Measurements from ENCODE around the gene PLCD1. TPM values are rescaled to one million over a fixed set of nuclear protein-coding genes. Genes with fewer than 3 reads are reported as not detected.

Gene PLCD1
- total RNA-seq, 2 experiments from 2014 or later = 7.7 to 10.4 TPM

GRCh38 chr3:38028621-38029361, 651 bp downstream of the PLCD1 start:
- Histone ChIP-seq H3K79me2 (ENCODE audit: insufficient read depth, low read depth, low read length) (no peaks in the 10 kb centered on the region), H3K27ac (ENCODE audit: low read depth, low read length, poor library complexity, severe bottlenecking) (no peak overlapping the region), H3K4me3 (ENCODE audit: low read depth, low read length, poor library complexity, severe bottlenecking) (no peak overlapping the region), H2AFZ (ENCODE audit: low read length) (no peak overlapping the region), H3K9me2 (ENCODE audit: insufficient read depth, low read length) (no peaks in the 10 kb centered on the region), H3K36me3 (ENCODE audit: insufficient read depth, low read length) (no peaks in the 10 kb centered on the region), H3K4me1 (ENCODE audit: insufficient read depth, low read length, poor library complexity, severe bottlenecking) (peaks cover 9% of the 10 kb centered on the region), H3K4me2 (ENCODE audit: low read length) (no peak overlapping the region), H4K20me1 (ENCODE audit: insufficient read depth, low read length) (no peaks in the 10 kb centered on the region), H3K9me3 (ENCODE audit: low read length) (no peaks in the 10 kb centered on the region)
- intact Hi-C loops (cut with micrococcal nuclease; ENCODE audit: unreplicated experiment) = no loop called here
- no peak for TF ChIP-seq CTCF (conservative IDR thresholded peaks at IDR 0.05; ENCODE audit: low read length)
- TF ChIP-seq EZH2phosphoT487 (IDR thresholded peaks at IDR 0.05; ENCODE audit: borderline replicate concordance, low read depth, low read length) = no peak
- DNase-seq (ENCODE audit: low spot score) = no peak
- BruUV-seq (replicated peaks) = no TSS peak
- CTCF ChIA-PET (ENCODE audit: unreplicated experiment) = no interaction called here
- POLR2A ChIA-PET = interaction anchor here (0.7 kb wide), 1 partner anchor 196 kb away, joined by 3 read pairs; no protein-coding TSS in a partner anchor

- ChIA-PET CTCF (ENCODE audit: unreplicated experiment) (no interaction called here), POLR2A (no interaction called here)
- H3K9me3 ChIP-seq (ENCODE audit: low read length) = no peaks in the 10 kb centered on the region
- no peaks in the 10 kb centered on the region for H4K20me1 ChIP-seq (ENCODE audit: insufficient read depth, low read length)
- no peak overlapping the region for H2AFZ ChIP-seq (ENCODE audit: low read length)
- H3K4me3 ChIP-seq (ENCODE audit: low read depth, low read length, poor library complexity, severe bottlenecking) = no peak overlapping the region
- H3K9me2 ChIP-seq (ENCODE audit: insufficient read depth, low read length) = no peaks in the 10 kb centered on the region
- no peak overlapping the region for H3K4me2 ChIP-seq (ENCODE audit: low read length)
- H3K4me1 ChIP-seq (ENCODE audit: insufficient read depth, low read length, poor library complexity, severe bottlenecking) = peaks cover 17% of the 10 kb centered on the region
- intact Hi-C loops (cut with micrococcal nuclease; ENCODE audit: unreplicated experiment) = no loop called here
- DNase-seq (ENCODE audit: low spot score) = no peak
- TF ChIP-seq CTCF (conservative IDR thresholded peaks at IDR 0.05; ENCODE audit: low read length) (no peak), EZH2phosphoT487 (IDR thresholded peaks at IDR 0.05; ENCODE audit: borderline replicate concordance, low read depth, low read length) (no peak)
- no peak overlapping the region for H3K27ac ChIP-seq (ENCODE audit: low read depth, low read length, poor library complexity, severe bottlenecking)
- BruUV-seq (replicated peaks) = no TSS peak
- H3K79me2 ChIP-seq (ENCODE audit: insufficient read depth, low read depth, low read length) = no peaks in the 10 kb centered on the region
- H3K36me3 ChIP-seq (ENCODE audit: insufficient read depth, low read length) = no peaks in the 10 kb centered on the region
Observed at GRCh38 chr3:38027466-38028465, 1.7 kb downstream of the PLCD1 start.

Measured in OCI-LY7 (cell line).